Fibroblast of villous mesenchyme (primary cell): ENCODE measurements around the gene OPN1MW2. TPM values are rescaled to one million over a fixed set of nuclear protein-coding genes. Genes with fewer than 3 reads are reported as not detected.
"Not testable (repeated sequence)": the region's sequence is repeated elsewhere in the genome, so short reads cannot be mapped to it uniquely, and the experiment has no call there.

Experiments
- DNase-seq: peaks from one replicate; pipeline ENCODE4 v3.0.0-alpha.2; 2010; ENCODE audit warnings: low read depth
- H3K4me3 ChIP-seq: 2 replicates; pipeline ENCODE4 v1.5.1; 2011; ENCODE audit warnings: low read depth, mild to moderate bottlenecking, low read length
- total RNA-seq: library from RNA; depleted of rRNA; stranded (reverse); fragments of >200 nt; gene quantifications from 2 replicates; pipeline ENCODE4 v1.2.3, GENCODE V29; 2012

OPN1MW2 gene
- not detected in 2 replicates for total RNA-seq

DNA sequence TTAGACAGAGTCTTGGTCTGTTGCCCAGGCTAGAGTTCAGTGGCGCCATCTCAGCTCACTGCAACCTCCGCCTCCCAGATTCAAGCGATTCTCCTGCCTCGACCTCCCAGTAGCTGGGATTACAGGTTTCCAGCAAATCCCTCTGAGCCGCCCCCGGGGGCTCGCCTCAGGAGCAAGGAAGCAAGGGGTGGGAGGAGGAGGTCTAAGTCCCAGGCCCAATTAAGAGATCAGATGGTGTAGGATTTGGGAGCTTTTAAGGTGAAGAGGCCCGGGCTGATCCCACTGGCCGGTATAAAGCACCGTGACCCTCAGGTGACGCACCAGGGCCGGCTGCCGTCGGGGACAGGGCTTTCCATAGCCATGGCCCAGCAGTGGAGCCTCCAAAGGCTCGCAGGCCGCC, at the start of gene OPN1MW2:
TSS of gene OPN1MW2 (plus strand) at position 301 of the 400 bp plus-strand sequence. CDS start at position 361, 60 bp downstream.
- DNase-seq, H3K4me3 ChIP-seq: not testable (repeated sequence)

DNA sequence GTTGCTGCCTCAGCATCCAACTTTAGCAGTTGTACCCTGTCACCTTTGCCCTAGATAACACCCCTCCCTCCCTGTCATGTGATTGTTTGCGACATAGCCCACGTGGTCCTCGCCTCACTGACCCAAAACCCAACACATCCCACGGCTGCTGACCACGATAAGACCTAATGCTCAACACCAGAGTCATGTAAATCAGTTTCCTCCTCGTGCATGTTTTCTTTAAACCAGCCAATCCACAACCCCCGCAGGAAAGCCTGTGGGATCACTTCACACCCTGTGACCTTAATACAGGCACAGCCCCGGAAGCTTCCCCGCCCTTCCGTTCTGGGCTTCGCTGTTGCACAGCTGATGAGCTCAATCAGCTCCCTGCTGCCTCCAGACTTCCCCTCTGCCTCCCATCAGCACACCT, 47.0 kb upstream of the OPN1MW2 start:
- not testable (repeated sequence) for DNase-seq, H3K4me3 ChIP-seq

DNA sequence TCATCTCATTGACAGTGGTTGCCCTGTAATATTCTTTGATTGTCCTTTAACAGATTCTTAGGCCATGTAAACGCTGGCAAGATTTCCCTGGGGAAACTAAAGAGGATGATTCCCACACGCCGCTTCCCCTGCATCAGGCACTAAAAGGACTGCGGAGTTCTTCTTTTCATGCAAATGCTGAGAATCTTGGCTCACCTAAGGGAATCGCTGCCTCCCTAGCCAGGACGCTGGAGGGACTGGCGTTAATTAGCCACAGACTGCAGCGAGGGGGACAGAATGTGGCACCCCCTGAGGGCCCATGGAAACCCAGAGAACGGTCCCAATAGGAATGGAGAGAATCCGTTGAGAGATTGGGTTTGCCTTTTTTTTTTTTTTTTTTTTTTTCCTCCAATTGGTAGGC, 45.2 kb upstream of the OPN1MW2 start:
- DNase-seq, H3K4me3 ChIP-seq: not testable (repeated sequence)

DNA sequence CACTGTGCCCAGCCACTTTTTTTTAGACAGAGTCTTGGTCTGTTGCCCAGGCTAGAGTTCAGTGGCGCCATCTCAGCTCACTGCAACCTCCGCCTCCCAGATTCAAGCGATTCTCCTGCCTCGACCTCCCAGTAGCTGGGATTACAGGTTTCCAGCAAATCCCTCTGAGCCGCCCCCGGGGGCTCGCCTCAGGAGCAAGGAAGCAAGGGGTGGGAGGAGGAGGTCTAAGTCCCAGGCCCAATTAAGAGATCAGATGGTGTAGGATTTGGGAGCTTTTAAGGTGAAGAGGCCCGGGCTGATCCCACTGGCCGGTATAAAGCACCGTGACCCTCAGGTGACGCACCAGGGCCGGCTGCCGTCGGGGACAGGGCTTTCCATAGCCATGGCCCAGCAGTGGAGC, 37.3 kb upstream of the OPN1MW2 start, which contains the start of gene OPN1MW:
TSS of gene OPN1MW (plus strand) at position 301 of the 400 bp plus-strand sequence. CDS start at position 383, 82 bp downstream.
- not testable (repeated sequence) for H3K4me3 ChIP-seq, DNase-seq

DNA sequence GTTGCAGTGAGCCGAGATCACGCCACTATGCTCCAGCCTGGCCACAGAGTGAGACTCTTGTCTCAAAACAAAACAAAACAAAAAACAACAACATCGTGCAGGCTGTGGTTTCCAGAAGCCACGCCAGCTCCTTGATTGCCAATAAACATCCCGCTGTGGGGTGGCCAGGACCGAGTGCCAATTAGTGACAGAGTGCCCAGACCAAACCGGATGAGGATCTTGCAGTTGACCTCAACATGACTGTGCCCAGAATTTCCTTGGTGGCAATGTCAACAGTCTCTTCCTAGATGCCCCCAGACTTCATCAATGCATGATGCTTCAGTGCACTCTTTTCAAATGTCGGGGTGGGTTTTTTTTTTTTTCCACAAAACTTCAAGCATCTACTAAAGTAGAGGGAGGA, 35.8 kb upstream of the OPN1MW2 start:
- not testable (repeated sequence) for H3K4me3 ChIP-seq, DNase-seq

DNA sequence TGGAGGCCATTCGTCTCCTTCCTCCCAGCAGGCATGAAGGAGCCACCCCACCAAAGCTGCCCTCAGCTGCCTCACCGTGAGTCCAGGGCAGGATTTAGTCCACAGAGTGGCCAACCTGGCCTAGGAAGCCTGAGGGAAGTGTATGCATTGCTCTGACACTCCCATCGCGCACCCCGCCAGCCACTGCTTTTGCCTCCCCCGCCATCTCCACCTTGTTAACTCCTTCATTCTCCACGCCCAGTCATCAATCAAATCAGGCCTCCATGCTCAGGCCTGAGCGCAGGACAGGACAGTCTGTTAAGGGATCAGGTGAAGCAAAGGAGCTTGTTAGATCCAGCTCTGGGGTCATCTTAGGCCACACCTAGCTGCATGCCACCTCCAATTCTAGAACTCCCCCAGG, 26.7 kb upstream of the OPN1MW2 start:
- not testable (repeated sequence) for DNase-seq, H3K4me3 ChIP-seq

DNA sequence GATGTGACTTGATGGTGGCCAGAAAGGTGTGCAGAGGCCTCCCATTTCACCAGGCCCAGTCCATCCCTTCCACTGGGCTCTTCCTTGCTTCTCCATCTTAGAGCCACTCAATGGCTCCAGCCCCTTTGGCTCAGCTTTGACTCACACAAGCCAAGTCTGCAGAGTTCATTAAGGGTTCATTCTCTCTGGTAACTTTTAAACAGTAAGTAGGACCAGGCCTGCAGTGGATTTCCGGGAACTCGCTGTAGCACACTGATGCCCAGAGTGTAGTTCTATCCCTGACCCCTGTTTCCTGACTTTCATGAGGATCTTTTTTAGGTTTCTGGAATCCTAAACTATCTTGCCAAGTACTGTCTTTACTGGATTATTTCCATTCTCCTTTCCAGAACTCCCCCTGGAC, 25.2 kb upstream of the OPN1MW2 start:
- DNase-seq = not testable (repeated sequence)

DNA sequence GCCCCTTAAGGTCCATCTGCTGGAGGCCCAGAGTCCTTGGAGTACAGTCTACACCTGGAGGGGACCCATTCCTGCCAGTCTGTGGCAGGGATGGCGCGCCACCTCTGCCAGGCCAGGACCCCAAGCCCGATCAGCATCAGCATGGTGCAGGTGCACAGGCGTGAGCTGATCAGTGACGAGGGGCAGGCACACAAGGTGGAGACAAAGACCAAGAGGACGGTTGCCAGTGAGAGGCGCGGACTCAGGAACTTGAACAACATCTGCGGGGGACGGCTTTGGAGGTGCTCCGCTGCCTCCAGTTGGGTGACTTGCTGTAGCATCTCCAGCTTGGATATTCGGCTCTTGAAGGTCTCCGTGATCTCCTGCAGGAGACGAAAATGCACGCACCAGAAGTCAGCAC, 23.1 kb upstream of the OPN1MW2 start:
- not testable (repeated sequence) for DNase-seq, H3K4me3 ChIP-seq

More for the DNA sequence above, 25.2 kb upstream of the OPN1MW2 start:
- not testable (repeated sequence) for H3K4me3 ChIP-seq

DNA sequence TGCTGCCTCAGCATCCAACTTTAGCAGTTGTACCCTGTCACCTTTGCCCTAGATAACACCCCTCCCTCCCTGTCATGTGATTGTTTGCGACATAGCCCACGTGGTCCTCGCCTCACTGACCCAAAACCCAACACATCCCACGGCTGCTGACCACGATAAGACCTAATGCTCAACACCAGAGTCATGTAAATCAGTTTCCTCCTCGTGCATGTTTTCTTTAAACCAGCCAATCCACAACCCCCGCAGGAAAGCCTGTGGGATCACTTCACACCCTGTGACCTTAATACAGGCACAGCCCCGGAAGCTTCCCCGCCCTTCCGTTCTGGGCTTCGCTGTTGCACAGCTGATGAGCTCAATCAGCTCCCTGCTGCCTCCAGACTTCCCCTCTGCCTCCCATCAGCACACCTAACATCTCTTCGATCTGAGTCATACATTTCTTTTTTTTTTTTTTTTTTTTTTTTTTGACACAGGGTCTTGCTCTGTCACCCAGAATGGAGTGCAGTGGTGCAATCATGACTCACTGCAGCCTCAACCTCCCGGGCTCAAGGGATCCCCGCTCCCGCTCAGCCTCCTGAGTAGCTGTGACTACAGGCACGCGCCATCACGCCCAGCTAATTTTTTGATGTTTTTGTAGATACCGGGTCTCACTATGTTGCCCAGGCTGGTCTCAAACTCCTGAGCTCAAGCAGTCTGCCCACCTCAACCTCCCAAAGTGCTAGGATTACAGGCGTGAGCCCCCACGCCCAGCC, 9.7 kb upstream of the OPN1MW2 start:
- DNase-seq, H3K4me3 ChIP-seq: not testable (repeated sequence)

DNA sequence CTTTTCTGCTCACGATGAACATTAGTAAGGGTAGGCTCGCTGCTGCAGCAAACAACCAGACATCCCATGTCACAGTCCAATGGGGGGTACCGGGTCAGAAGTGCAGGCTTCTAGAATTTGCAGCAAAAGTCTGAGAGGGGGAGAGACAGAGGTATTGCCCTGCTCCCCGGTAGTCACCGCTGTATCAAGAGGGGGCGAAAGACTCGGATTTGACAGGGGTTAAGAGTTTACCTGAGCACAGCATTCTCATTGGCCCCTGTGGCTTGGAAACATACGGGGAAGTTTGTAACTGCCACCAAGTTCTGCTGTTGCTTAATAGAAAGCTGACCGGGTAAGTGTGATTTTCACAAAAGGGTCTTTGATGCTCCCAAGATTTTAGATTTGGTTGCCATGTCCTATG, 8.5 kb upstream of the OPN1MW2 start:
- not testable (repeated sequence) for DNase-seq

DNA sequence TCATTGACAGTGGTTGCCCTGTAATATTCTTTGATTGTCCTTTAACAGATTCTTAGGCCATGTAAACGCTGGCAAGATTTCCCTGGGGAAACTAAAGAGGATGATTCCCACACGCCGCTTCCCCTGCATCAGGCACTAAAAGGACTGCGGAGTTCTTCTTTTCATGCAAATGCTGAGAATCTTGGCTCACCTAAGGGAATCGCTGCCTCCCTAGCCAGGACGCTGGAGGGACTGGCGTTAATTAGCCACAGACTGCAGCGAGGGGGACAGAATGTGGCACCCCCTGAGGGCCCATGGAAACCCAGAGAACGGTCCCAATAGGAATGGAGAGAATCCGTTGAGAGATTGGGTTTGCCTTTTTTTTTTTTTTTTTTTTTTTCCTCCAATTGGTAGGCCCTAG, 8.1 kb upstream of the OPN1MW2 start:
- H3K4me3 ChIP-seq, DNase-seq: not testable (repeated sequence)

More for the DNA sequence above, 8.5 kb upstream of the OPN1MW2 start:
- H3K4me3 ChIP-seq = not testable (repeated sequence)

DNA sequence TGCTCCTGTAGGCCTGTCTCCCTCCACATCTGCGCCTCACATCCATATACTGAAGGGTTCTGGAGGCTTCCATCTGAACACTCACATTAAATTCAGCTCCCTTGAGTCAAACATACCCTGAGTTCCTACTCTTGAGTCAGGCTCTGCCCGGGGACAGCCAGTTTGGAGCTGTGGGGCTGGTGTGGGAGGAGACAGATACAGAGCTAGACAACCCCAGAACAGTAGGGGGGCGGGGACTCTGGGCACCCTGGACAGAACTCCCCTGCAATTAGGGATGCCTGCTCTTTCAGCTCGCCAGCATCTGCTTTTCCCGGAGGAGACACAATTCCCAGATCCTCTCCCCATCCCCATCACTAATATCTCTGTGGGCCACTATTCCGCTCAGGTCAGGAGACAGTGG, 5.7 kb downstream of the OPN1MW2 start:
- H3K4me3 ChIP-seq, DNase-seq: not testable (repeated sequence)

DNA sequence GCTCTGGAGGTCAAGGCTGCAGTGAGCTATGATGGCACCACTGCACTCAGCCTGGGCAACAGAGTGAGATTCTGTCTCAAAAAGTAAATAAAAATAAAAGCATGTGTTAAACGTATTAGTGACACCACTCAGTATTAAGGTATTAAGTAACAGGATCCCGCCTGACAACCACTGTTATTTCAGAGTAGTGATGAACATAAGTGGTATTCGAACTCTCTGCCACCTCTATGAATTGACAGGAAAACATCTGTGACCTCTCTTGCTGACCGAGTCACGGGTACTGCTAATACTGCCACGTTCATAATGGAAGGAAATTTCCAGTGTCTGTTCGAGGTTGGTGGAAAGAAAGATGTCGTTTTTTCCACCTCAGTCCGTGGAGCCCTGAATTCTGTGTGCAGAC, 7.2 kb downstream of the OPN1MW2 start:
- not testable (repeated sequence) for DNase-seq, H3K4me3 ChIP-seq

DNA sequence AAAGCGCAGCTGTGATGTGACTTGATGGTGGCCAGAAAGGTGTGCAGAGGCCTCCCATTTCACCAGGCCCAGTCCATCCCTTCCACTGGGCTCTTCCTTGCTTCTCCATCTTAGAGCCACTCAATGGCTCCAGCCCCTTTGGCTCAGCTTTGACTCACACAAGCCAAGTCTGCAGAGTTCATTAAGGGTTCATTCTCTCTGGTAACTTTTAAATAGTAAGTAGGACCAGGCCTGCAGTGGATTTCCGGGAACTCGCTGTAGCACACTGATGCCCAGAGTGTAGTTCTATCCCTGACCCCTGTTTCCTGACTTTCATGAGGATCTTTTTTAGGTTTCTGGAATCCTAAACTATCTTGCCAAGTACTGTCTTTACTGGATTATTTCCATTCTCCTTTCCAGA, 11.9 kb downstream of the OPN1MW2 start:
- DNase-seq, H3K4me3 ChIP-seq: not testable (repeated sequence)

DNA sequence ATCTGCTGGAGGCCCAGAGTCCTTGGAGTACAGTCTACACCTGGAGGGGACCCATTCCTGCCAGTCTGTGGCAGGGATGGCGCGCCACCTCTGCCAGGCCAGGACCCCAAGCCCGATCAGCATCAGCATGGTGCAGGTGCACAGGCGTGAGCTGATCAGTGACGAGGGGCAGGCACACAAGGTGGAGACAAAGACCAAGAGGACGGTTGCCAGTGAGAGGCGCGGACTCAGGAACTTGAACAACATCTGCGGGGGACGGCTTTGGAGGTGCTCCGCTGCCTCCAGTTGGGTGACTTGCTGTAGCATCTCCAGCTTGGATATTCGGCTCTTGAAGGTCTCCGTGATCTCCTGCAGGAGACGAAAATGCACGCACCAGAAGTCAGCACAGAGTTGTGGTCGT, 14.1 kb downstream of the OPN1MW2 start:
- H3K4me3 ChIP-seq, DNase-seq: not testable (repeated sequence)

DNA sequence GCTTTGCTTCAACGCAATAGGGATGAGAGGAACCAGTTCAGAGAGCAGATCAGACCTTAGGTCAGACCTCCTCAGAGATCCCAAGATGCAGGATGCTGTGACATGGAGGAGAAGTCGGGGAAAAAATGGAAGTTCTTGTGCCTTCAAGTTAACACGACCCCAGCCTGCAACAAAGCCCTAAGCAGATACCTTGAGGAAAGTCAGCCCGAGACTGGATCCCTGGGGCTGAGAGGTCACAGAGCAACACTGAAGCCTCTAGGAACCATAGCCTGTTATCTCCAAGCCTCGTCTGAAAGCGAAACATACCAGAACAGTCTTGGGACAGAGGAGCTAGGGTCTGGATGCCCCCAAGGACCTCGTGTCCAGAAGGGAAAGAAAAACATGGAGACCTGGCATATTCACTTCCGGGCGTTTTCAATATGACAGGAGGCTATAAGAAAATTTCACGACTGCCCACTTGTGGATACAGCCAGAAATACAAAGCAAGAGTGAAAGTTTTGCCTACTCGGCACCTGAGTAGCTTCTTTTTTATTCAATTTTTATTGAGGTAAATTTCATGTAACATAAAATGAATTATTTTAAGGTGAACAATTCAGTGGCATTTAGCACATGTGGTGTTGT, 19.5 kb downstream of the OPN1MW2 start:
- not testable (repeated sequence) for DNase-seq, H3K4me3 ChIP-seq

DNA sequence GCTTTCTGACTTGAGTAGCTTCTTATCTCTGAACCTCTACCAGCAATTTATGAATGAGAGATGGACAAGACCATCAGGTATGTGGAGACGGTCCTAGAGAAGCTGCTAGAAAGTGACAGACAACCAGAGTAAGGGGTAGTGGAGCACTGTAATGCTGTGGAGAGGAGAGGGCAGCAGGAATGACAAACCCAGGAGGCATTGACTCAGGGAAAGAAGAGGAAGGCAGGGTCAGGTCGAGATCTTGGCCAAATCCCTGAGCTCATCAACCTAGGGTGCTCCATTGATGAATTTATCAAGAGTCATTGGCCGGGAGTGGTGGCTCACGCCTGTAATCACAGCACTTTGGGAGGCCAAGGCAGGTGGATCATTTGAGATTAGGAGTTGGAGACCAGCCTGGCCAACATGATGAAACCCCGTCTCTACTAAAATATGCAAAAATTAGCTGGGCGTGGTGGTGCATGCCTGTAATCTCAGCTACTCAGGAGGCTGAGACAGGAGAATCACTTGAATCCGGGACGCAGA, 20.5 kb downstream of the OPN1MW2 start:
- DNase-seq, H3K4me3 ChIP-seq: not testable (repeated sequence)

DNA sequence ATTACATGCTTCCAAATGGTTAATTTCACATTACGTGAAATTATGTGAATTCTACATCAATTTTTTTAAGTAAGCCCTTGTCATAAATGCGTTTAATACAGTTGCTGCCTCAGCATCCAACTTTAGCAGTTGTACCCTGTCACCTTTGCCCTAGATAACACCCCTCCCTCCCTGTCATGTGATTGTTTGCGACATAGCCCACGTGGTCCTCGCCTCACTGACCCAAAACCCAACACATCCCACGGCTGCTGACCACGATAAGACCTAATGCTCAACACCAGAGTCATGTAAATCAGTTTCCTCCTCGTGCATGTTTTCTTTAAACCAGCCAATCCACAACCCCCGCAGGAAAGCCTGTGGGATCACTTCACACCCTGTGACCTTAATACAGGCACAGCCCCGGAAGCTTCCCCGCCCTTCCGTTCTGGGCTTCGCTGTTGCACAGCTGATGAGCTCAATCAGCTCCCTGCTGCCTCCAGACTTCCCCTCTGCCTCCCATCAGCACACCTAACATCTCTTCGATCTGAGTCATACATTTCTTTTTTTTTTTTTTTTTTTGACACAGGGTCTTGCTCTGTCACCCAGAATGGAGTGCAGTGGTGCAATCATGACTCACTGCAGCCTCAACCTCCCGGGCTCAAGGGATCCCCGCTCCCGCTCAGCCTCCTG, 28.0 kb downstream of the OPN1MW2 start:
- H3K4me3 ChIP-seq, DNase-seq: not testable (repeated sequence)

DNA sequence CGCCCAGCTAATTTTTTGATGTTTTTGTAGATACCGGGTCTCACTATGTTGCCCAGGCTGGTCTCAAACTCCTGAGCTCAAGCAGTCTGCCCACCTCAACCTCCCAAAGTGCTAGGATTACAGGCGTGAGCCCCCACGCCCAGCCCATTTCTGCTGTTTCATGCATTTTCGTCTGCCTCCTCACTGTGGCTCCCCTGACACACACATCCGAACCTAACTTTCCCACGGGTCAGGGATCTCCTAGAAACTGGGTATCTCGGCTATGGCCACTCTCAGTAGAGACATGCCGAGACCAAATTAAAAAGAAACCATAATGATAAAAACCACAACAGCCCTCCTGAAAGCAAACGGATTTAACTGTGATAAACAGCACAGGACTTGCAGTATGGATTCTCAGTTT, 28.5 kb downstream of the OPN1MW2 start:
- not testable (repeated sequence) for DNase-seq, H3K4me3 ChIP-seq
